Activated T-cell treated with anti-CD3 and anti-CD28 coated beads, Interleukin-2, amount 50 U/mL, for 4 hours (primary cell): ENCODE measurements around the gene GCHFR. TPM values are rescaled to one million over a fixed set of nuclear protein-coding genes. Genes with fewer than 3 reads are reported as not detected.

Source experiments
- ATAC-seq, 2 donors: fragments of 200-7000 bp; cut with Tn5 transposase; one replicate each; pipeline ENCODE4 v1.10.0; 2021
- DNase-seq: peaks from one replicate; pipeline ENCODE4 v3.0.0-alpha.2; 2020
- H3K27me3 Mint-ChIP-seq: one replicate; pipeline ENCODE4 v1.8.0; 2021; ENCODE audit warnings: low read depth, mixed read lengths
- H3K36me3 Mint-ChIP-seq: one replicate; pipeline ENCODE4 v1.8.0; 2022; ENCODE audit warnings: mixed read lengths; ENCODE audit not compliant: insufficient read depth
- H3K4me1 Mint-ChIP-seq: one replicate; pipeline ENCODE4 v1.8.0; 2021; ENCODE audit warnings: low read depth, mixed read lengths
- H3K4me3 Mint-ChIP-seq: one replicate; pipeline ENCODE4 v1.8.0; 2021; ENCODE audit warnings: mild to moderate bottlenecking, moderate library complexity, mixed read lengths
- H3K9me3 Mint-ChIP-seq: one replicate; pipeline ENCODE4 v1.8.0; 2021; ENCODE audit warnings: mixed read lengths
- total RNA-seq, 3 donors: library from RNA; stranded (reverse); gene quantifications; one replicate each; pipeline ENCODE4 v1.2.1, GENCODE V29; 2021

GCHFR gene
- total RNA-seq, 3 donors from 2014 or later: 18.5 to 25.6 (median 25.3) TPM

- no peaks in the 10 kb centered on the region for H3K9me3 Mint-ChIP-seq
- peak overlapping the region; percentile 98 for H3K4me3 Mint-ChIP-seq
- peak; percentile 0 to 1 for ATAC-seq
- DNase-seq: no peak
- no peaks in the 10 kb centered on the region for H3K27me3 Mint-ChIP-seq
- peaks cover 12% of the 10 kb centered on the region for H3K36me3 Mint-ChIP-seq
- peaks cover 20% of the 10 kb centered on the region for H3K4me1 Mint-ChIP-seq
These were observed 42.8 kb downstream of the GCHFR start for GRCh38 chr15:40806672-40807027.

- peak; percentile 91 for DNase-seq
- Mint-ChIP-seq H3K27me3 (no peaks in the 10 kb centered on the region), H3K36me3 (peaks cover 9% of the 10 kb centered on the region), H3K9me3 (no peaks in the 10 kb centered on the region), H3K4me3 (peak within 1 kb of the TSS; percentile 98), H3K4me1 (peaks cover 17% of the 10 kb centered on the region)
- peak; percentile 98 for ATAC-seq
These were observed 43.4 kb downstream of the GCHFR start, which contains the start of the genes DNAJC17 and ZFYVE19 for GRCh38 chr15:40807028-40807887. TSS of gene DNAJC17 (minus strand) at chr15:40807473. CDS start at chr15:40807446, 27 bp downstream. TSS of gene ZFYVE19 (plus strand) at chr15:40807089. CDS start at chr15:40807590, 501 bp downstream.

GRCh38 chr15:40807888-40808461 is 44.1 kb downstream of the GCHFR start:
- Mint-ChIP-seq H3K36me3 (peaks cover 13% of the 10 kb centered on the region), H3K27me3 (no peaks in the 10 kb centered on the region), H3K4me1 (peaks cover 17% of the 10 kb centered on the region), H3K4me3 (peak overlapping the region; percentile 98), H3K9me3 (no peaks in the 10 kb centered on the region)
- ATAC-seq (no peak), DNase-seq (no peak)

- Mint-ChIP-seq H3K27me3 (no peaks in the 10 kb centered on the region), H3K4me3 (peak overlapping the region; percentile 98), H3K36me3 (peaks cover 13% of the 10 kb centered on the region), H3K9me3 (no peaks in the 10 kb centered on the region), H3K4me1 (peaks cover 14% of the 10 kb centered on the region)
- ATAC-seq (no peak), DNase-seq (no peak)
These were observed 45.1 kb downstream of the GCHFR start for GRCh38 chr15:40808861-40809450.

- H3K27me3 Mint-ChIP-seq: no peaks in the 10 kb centered on the region
- H3K4me3 Mint-ChIP-seq: no peak overlapping the region
- H3K4me1 Mint-ChIP-seq: peaks cover 7% of the 10 kb centered on the region
- no peak for ATAC-seq
- H3K9me3 Mint-ChIP-seq: no peaks in the 10 kb centered on the region
- DNase-seq: no peak
- peaks cover 18% of the 10 kb centered on the region for H3K36me3 Mint-ChIP-seq
These were observed 49.0 kb downstream of the GCHFR start for GRCh38 chr15:40812721-40813425.

GRCh38 chr15:40815042-40815698 is 51.3 kb downstream of the GCHFR start:
- ATAC-seq (no peak), DNase-seq (no peak)
- H3K36me3 Mint-ChIP-seq: peaks cover 18% of the 10 kb centered on the region
- no peak overlapping the region for H3K4me3 Mint-ChIP-seq
- H3K27me3 Mint-ChIP-seq: no peaks in the 10 kb centered on the region
- H3K4me1 Mint-ChIP-seq: no peaks in the 10 kb centered on the region
- no peaks in the 10 kb centered on the region for H3K9me3 Mint-ChIP-seq

Other genes with a start within 250 kb of the GCHFR start
- gene CCDC32, start 199.0 kb upstream of the GCHFR start, total RNA-seq: 10 to 100 TPM; 29.9 to 33.9 (median 31.0) TPM
- 10 to 100 TPM; 33.3 to 41.1 (median 37.0) TPM for gene RPUSD2, start 194.8 kb upstream of the GCHFR start, total RNA-seq
- gene KNL1, start 169.8 kb upstream of the GCHFR start, total RNA-seq: 1 to 10 TPM; 2.9 to 4.1 (median 3.6) TPM
- gene RAD51, start 68.9 kb upstream of the GCHFR start, total RNA-seq: 10 to 100 TPM; 28.2 to 39.7 (median 31.0) TPM
- gene RMDN3, start 8.8 kb upstream of the GCHFR start, total RNA-seq: 10 to 100 TPM; 62.1 to 63.7 (median 62.9) TPM
- under 1 TPM; 0.24 to 0.53 (median 0.25) TPM for gene C15orf62, start 5.9 kb downstream of the GCHFR start, total RNA-seq
- gene ZFYVE19, start 43.0 kb downstream of the GCHFR start, total RNA-seq: 10 to 100 TPM; 19.5 to 23.5 (median 20.3) TPM
- 10 to 100 TPM; 49.1 to 62.1 (median 49.9) TPM for gene DNAJC17, start 43.4 kb downstream of the GCHFR start, total RNA-seq
- not detected for gene PPP1R14D, start 64.6 kb downstream of the GCHFR start, total RNA-seq
- 10 to 100 TPM; 10.8 to 13.5 (median 12.2) TPM for gene SPINT1, start 80.0 kb downstream of the GCHFR start, total RNA-seq
- gene RHOV, start 110.2 kb downstream of the GCHFR start, total RNA-seq: under 1 TPM; 0.35 to 0.53 (median 0.49) TPM
- 10 to 100 TPM; 15.9 to 16.7 (median 16.4) TPM for gene VPS18, start 130.4 kb downstream of the GCHFR start, total RNA-seq
- under 1 TPM; 0.05 to 0.38 (median 0.37) TPM for gene DLL4, start 165.3 kb downstream of the GCHFR start, total RNA-seq
- 10 to 100 TPM; 12.0 to 31.3 (median 20.8) TPM for gene CHAC1, start 189.4 kb downstream of the GCHFR start, total RNA-seq